ENCODE measurements around the gene SYCN. TPM values are rescaled to one million over a fixed set of nuclear protein-coding genes. Genes with fewer than 3 reads are reported as not detected.
A peak's percentile ranks its signal among the peaks of the same experiment; 100 is the strongest.

Gene SYCN
- total RNA-seq, 2 experiments from 2014 or later, result not detected

GRCh38 chr19:39240421-39240820, 36.4 kb upstream of the SYCN start:
- no peak overlapping the region for H3K27ac ChIP-seq (ENCODE audit: low read depth, low read length, poor library complexity, severe bottlenecking)
- peaks cover 12% of the 10 kb centered on the region for H3K4me1 ChIP-seq (ENCODE audit: insufficient read depth, low read length, poor library complexity, severe bottlenecking)
- ChIA-PET CTCF (ENCODE audit: unreplicated experiment) (no interaction called here), POLR2A (no interaction called here)
- H2AFZ ChIP-seq (ENCODE audit: low read length), result no peak overlapping the region
- H3K4me2 ChIP-seq (ENCODE audit: low read length), result no peak overlapping the region
- no peaks in the 10 kb centered on the region for H3K9me3 ChIP-seq (ENCODE audit: low read length)
- DNase-seq (ENCODE audit: low spot score), result no peak
- no TSS peak for BruUV-seq (replicated peaks)
- H3K9me2 ChIP-seq (ENCODE audit: insufficient read depth, low read length), result no peaks in the 10 kb centered on the region
- TF ChIP-seq CTCF (conservative IDR thresholded peaks at IDR 0.05; ENCODE audit: low read length) (no peak), EZH2phosphoT487 (IDR thresholded peaks at IDR 0.05; ENCODE audit: borderline replicate concordance, low read depth, low read length) (no peak)
- intact Hi-C loops (cut with micrococcal nuclease; ENCODE audit: unreplicated experiment), result no loop called here
- H4K20me1 ChIP-seq (ENCODE audit: insufficient read depth, low read length), result no peaks in the 10 kb centered on the region
- H3K79me2 ChIP-seq (ENCODE audit: insufficient read depth, low read depth, low read length), result no peaks in the 10 kb centered on the region
- H3K36me3 ChIP-seq (ENCODE audit: insufficient read depth, low read length), result no peaks in the 10 kb centered on the region
- no peak overlapping the region for H3K4me3 ChIP-seq (ENCODE audit: low read depth, low read length, poor library complexity, severe bottlenecking)

GRCh38 chr19:39238944-39239343, 34.9 kb upstream of the SYCN start:
- peak overlapping the region; percentile 85; the same call in 1 of the 2 replicates for H2AFZ ChIP-seq (ENCODE audit: low read length)
- TF ChIP-seq EZH2phosphoT487 (IDR thresholded peaks at IDR 0.05; ENCODE audit: borderline replicate concordance, low read depth, low read length) (no peak), CTCF (conservative IDR thresholded peaks at IDR 0.05; ENCODE audit: low read length) (no peak)
- POLR2A ChIA-PET, result no interaction called here
- no TSS peak for BruUV-seq (replicated peaks)
- no peaks in the 10 kb centered on the region for H4K20me1 ChIP-seq (ENCODE audit: insufficient read depth, low read length)
- CTCF ChIA-PET (ENCODE audit: unreplicated experiment), result no interaction called here
- intact Hi-C loops (cut with micrococcal nuclease; ENCODE audit: unreplicated experiment), result no loop called here
- no peaks in the 10 kb centered on the region for H3K9me2 ChIP-seq (ENCODE audit: insufficient read depth, low read length)
- no peaks in the 10 kb centered on the region for H3K79me2 ChIP-seq (ENCODE audit: insufficient read depth, low read depth, low read length)
- peaks cover 12% of the 10 kb centered on the region for H3K4me1 ChIP-seq (ENCODE audit: insufficient read depth, low read length, poor library complexity, severe bottlenecking)
- H3K9me3 ChIP-seq (ENCODE audit: low read length), result no peaks in the 10 kb centered on the region
- H3K4me2 ChIP-seq (ENCODE audit: low read length), result no peak overlapping the region
- H3K36me3 ChIP-seq (ENCODE audit: insufficient read depth, low read length), result no peaks in the 10 kb centered on the region
- H3K4me3 ChIP-seq (ENCODE audit: low read depth, low read length, poor library complexity, severe bottlenecking), result no peak overlapping the region
- no peak for DNase-seq (ENCODE audit: low spot score)
- no peak overlapping the region for H3K27ac ChIP-seq (ENCODE audit: low read depth, low read length, poor library complexity, severe bottlenecking)

GRCh38 chr19:39238209-39238608, 34.1 kb upstream of the SYCN start:
- no peaks in the 10 kb centered on the region for H3K36me3 ChIP-seq (ENCODE audit: insufficient read depth, low read length)
- peak overlapping the region; percentile 62 for H3K4me2 ChIP-seq (ENCODE audit: low read length)
- intact Hi-C loops (cut with micrococcal nuclease; ENCODE audit: unreplicated experiment), result no loop called here
- no peak overlapping the region for H3K27ac ChIP-seq (ENCODE audit: low read depth, low read length, poor library complexity, severe bottlenecking)
- H3K79me2 ChIP-seq (ENCODE audit: insufficient read depth, low read depth, low read length), result no peaks in the 10 kb centered on the region
- no peak for TF ChIP-seq CTCF (conservative IDR thresholded peaks at IDR 0.05; ENCODE audit: low read length)
- no peak for TF ChIP-seq EZH2phosphoT487 (IDR thresholded peaks at IDR 0.05; ENCODE audit: borderline replicate concordance, low read depth, low read length)
- H3K9me2 ChIP-seq (ENCODE audit: insufficient read depth, low read length), result no peaks in the 10 kb centered on the region
- H3K4me1 ChIP-seq (ENCODE audit: insufficient read depth, low read length, poor library complexity, severe bottlenecking), result peaks cover 12% of the 10 kb centered on the region
- H3K9me3 ChIP-seq (ENCODE audit: low read length), result no peaks in the 10 kb centered on the region
- no peaks in the 10 kb centered on the region for H4K20me1 ChIP-seq (ENCODE audit: insufficient read depth, low read length)
- no peak for DNase-seq (ENCODE audit: low spot score)
- H2AFZ ChIP-seq (ENCODE audit: low read length), result peak overlapping the region; percentile 85
- no TSS peak for BruUV-seq (replicated peaks)
- H3K4me3 ChIP-seq (ENCODE audit: low read depth, low read length, poor library complexity, severe bottlenecking), result peak overlapping the region; percentile 26
- CTCF ChIA-PET (ENCODE audit: unreplicated experiment), result no interaction called here
- POLR2A ChIA-PET, result interaction anchor here (0.9 kb wide), 1 partner anchor 24 kb away, joined by 3 read pairs; no protein-coding TSS in a partner anchor

All from OCI-LY7 (cell line).